ENCODE results near the gene CHRNA3.

DNA sequence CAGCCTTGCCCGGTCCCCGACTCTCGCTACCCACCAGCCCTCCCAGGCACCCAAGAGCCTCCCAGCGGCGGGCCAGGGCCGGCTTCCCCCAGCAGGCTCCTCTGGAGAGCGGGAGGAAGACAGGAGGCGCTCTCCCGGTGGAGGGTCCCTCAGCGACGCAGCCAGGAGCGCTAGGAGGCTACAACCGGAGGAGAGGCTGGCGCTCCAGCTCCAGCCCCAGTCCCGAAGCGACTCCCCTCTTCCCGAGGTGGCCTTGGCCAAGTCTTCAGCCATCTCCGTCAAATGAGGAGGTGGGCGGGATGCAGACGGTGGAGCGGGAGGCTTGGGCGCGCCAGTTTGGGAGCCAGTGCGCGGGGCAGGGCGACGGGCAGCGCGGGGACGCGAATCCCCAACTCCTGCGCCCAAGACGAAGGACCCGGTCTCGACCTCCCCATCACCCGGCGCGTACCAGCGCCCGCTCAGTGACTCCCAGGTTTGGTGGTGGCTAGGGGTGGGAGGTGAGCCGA, 722 bp downstream of the CHRNA3 start:
- TF ChIP-seq, protein P1, sequence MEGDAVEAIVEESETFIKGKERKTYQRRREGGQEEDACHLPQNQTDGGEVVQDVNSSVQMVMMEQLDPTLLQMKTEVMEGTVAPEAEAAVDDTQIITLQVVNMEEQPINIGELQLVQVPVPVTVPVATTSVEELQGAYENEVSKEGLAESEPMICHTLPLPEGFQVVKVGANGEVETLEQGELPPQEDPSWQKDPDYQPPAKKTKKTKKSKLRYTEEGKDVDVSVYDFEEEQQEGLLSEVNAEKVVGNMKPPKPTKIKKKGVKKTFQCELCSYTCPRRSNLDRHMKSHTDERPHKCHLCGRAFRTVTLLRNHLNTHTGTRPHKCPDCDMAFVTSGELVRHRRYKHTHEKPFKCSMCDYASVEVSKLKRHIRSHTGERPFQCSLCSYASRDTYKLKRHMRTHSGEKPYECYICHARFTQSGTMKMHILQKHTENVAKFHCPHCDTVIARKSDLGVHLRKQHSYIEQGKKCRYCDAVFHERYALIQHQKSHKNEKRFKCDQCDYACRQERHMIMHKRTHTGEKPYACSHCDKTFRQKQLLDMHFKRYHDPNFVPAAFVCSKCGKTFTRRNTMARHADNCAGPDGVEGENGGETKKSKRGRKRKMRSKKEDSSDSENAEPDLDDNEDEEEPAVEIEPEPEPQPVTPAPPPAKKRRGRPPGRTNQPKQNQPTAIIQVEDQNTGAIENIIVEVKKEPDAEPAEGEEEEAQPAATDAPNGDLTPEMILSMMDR (IDR thresholded peaks at IDR 0.05; ENCODE audit: low read depth, low read length, poor library complexity, severe bottlenecking), result no peak
- no peak for TF ChIP-seq EZH2phosphoT487 (IDR thresholded peaks at IDR 0.05; ENCODE audit: borderline replicate concordance, low read length)
